Kidney epithelial cell (primary cell): ENCODE results near the gene ARF1. TPM values are rescaled to one million over a fixed set of nuclear protein-coding genes. Genes with fewer than 3 reads are reported as not detected.

Experiments used
- DNase-seq: peaks from one replicate; pipeline ENCODE4 v3.0.0-alpha.2; 2010; ENCODE audit warnings: low read depth
- H3K27me3 ChIP-seq: 2 replicates; pipeline ENCODE4 v1.6.0; 2011; ENCODE audit warnings: low read length; ENCODE audit not compliant: control insufficient read depth, insufficient read depth
- H3K36me3 ChIP-seq: 2 replicates; pipeline ENCODE4 v1.5.1; 2011; ENCODE audit warnings: low read length; ENCODE audit not compliant: control insufficient read depth, insufficient read depth
- H3K4me3 ChIP-seq: 2 replicates; pipeline ENCODE4 v1.5.1; 2011; ENCODE audit warnings: low read depth, mild to moderate bottlenecking, control low read depth, low read length
- CTCF ChIP-seq: IDR thresholded peaks from 2 replicates; pipeline ENCODE4 v1.5.1; 2011; ENCODE audit warnings: mild to moderate bottlenecking, moderate library complexity, low read length, control low read depth, inconsistent platforms; ENCODE audit not compliant: insufficient read depth, poor library complexity, severe bottlenecking
- total RNA-seq: library from RNA; depleted of rRNA; stranded (reverse); fragments of >200 nt; gene quantifications from 2 replicates; pipeline ENCODE4 v1.2.3, GENCODE V29; 2015

ARF1 gene
- total RNA-seq, 1 donor from 2014 or later: 479 TPM

DNA sequence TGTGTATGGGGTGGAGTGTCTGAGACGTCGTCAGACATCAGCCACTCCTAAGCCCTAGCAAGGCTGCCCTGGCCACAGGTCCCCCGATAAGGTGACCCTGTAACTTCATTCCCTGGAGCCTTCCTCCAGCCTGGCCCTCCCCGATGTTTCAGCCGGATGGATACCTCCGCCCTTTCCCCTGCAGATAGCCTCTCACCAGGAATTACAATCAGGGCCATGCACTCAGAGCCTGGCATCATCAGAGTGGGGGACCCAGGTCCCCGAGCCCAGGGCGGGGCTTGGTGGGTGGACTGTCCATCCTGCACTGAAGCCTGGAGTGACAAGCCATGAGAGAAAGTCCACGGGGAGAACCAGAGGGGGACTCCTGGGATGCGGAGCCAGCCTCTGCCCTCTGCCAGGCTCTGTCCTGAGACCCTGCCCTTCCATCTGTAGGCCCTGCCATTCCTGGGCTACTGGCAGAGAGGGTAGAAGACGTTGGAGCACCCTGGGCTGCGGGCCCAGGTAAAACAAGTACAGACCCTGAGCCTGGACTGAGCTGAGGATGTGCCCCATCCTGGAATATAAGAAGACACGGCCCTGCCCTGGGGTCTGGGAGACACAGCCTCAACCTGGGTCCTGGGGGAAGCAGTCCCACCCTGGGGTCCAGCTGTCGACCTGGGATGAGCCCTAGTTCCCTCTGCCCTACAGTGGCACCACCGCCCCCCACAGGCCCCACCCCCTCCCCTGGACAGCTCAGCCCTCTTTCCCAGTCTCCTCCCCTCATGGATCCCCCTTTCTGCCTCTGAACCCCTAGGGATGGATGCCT, 16.8 kb upstream of the ARF1 start:
- no peak for TF ChIP-seq CTCF
- H3K27me3 ChIP-seq: peaks cover 19% of the 10 kb centered on the region
- no peaks in the 10 kb centered on the region for H3K36me3 ChIP-seq
- DNase-seq: no peak
- no peak overlapping the region for H3K4me3 ChIP-seq

DNA sequence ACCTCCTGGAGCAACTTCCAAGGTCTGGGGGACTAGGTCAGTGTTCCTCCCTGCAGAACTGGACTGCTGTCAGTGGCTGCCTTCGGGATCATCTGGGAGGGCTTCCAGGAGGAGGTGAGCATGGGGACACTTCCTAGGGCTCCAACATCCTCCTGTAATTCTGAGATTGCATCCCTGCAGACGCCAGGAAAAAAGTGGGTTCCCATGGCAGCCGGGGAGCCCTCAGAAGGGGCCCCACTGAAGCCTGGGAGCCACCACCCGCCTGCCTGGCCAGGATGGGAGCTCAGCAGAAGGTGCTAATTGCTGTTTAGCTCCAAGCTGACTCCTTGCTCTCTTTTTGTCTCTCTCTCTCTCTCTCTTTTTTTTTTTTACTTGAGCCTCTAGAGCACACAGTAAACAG, 16.1 kb upstream of the ARF1 start:
- H3K4me3 ChIP-seq: no peak overlapping the region
- peaks cover 19% of the 10 kb centered on the region for H3K27me3 ChIP-seq
- DNase-seq: no peak
- no peaks in the 10 kb centered on the region for H3K36me3 ChIP-seq
- TF ChIP-seq CTCF: no peak

DNA sequence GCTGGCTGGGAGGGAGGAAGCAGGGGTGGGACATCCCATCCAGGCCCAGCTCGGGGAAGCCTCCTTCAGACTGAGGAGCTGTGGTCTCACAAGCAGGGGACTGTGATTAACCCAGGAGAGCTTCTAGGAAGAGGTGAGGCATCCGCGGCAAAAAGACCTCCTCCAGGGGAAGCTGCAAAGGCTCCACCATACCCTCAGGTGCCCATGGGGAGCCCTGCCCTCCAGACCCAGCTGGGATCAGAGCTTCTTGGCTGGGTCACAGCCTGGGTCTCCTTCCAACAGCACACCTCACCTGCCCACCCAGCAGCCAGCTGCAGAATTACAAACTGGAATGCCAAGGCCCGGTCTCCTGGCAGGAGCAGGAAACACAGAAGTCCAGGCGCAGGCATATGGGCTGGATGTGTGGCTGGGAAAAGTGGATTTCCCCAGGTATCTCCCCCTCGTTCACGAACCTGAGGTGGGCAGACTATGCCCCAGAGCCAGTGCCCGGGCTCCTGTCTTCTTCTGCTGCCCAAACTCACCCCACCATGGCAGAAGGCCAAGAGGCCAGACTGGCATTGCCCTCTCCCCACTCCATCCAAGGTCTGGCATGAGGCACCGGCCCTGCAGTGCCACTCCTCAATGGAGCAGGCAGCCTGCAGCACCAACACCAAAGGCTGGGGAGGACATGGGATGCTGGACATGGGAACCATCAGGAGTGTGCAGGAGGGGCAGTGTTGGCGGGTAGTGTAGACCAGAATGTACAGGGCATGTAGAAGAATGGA, 15.4 kb upstream of the ARF1 start:
- Histone ChIP-seq H3K4me3 (no peak overlapping the region), H3K27me3 (peaks cover 19% of the 10 kb centered on the region), H3K36me3 (no peaks in the 10 kb centered on the region)
- DNase-seq: no peak
- no peak for TF ChIP-seq CTCF

DNA sequence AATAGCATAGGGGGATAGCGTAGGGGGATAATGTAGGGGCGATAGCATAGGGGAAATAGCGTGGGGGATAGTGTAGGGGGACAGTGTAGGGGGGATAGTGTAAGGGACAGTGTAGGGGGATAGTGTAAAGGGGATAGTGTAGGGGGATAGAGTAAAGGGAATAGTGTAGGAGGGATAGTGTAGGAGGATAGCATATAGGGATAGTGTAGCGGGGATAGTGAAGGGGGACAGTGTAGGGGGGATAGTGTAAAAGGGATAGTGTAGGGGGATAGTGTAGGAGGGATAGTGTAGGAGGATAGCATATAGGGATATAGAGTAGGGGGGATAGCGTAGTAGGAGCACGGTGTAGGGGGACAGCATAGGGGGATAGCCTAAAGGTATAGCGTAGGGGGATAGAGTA, 14.1 kb upstream of the ARF1 start:
- peaks cover 28% of the 10 kb centered on the region for H3K27me3 ChIP-seq
- H3K4me3 ChIP-seq: no peak overlapping the region
- TF ChIP-seq CTCF: no peak

GRCh38 chr1:228070173-228070572, 12.3 kb upstream of the ARF1 start:
- Histone ChIP-seq H3K27me3 (peaks cover 33% of the 10 kb centered on the region), H3K4me3 (no peak overlapping the region), H3K36me3 (no peaks in the 10 kb centered on the region)
- DNase-seq: no peak
- TF ChIP-seq CTCF: no peak

More for the DNA sequence above, 14.1 kb upstream of the ARF1 start:
- H3K36me3 ChIP-seq: no peaks in the 10 kb centered on the region
- DNase-seq: no peak

DNA sequence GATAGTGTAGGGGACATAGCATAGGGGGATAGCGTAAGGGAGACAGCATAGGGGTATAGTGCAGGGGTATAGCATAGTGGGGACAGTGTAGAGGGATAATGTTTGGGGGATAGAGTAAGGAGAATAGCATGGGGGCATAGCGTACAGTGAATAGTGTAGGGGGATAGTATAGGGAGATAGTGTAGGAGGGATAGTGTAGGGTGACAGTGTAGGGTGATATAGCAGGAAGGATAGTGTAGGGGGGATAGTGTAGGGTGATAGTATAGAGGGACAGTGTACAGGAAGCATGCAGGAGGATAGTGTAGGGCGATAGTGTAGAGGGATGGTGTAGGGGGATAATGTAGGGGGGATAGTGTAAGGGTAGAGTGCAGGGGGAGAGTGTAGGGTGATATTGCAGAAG, 11.7 kb upstream of the ARF1 start:
- no peak for DNase-seq
- H3K27me3 ChIP-seq: peaks cover 38% of the 10 kb centered on the region
- no peak for TF ChIP-seq CTCF
- no peaks in the 10 kb centered on the region for H3K36me3 ChIP-seq
- H3K4me3 ChIP-seq: no peak overlapping the region
